GM19035 (cell line): ENCODE results near the gene C11orf71.

ENCODE experiments used
- ATAC-seq: cut with Tn5 transposase; IDR thresholded peaks from one replicate; pipeline ENCODE4 v1.9.1; 2021; ENCODE audit not compliant: unreplicated experiment

C11orf71 gene

GRCh38 chr11:114399490-114400215 is 658 bp downstream of the C11orf71 start:
- ATAC-seq: peak; percentile 23

- ATAC-seq: no peak
Measured at GRCh38 chr11:114398303-114398920, 1.9 kb downstream of the C11orf71 start.

- ATAC-seq: no peak
Measured at GRCh38 chr11:114397349-114397982, 2.8 kb downstream of the C11orf71 start.

- ATAC-seq: no peak
Measured at GRCh38 chr11:114396916-114397315, 3.4 kb downstream of the C11orf71 start.

GRCh38 chr11:114395736-114396135 is 4.6 kb downstream of the C11orf71 start:
- no peak for ATAC-seq

GRCh38 chr11:114392735-114393667 is 7.3 kb downstream of the C11orf71 start:
- ATAC-seq: no peak

- ATAC-seq: no peak
Measured at GRCh38 chr11:114386545-114386944, 13.8 kb downstream of the C11orf71 start.

- ATAC-seq: no peak
Measured at GRCh38 chr11:114386131-114386530, 14.2 kb downstream of the C11orf71 start.

- ATAC-seq: no peak
Measured at GRCh38 chr11:114384487-114384886, 15.8 kb downstream of the C11orf71 start.

- no peak for ATAC-seq
Measured at GRCh38 chr11:114382509-114382908, 17.8 kb downstream of the C11orf71 start.

GRCh38 chr11:114379394-114380069 is 20.8 kb downstream of the C11orf71 start:
- no peak for ATAC-seq

GRCh38 chr11:114377612-114378267 is 22.6 kb downstream of the C11orf71 start:
- ATAC-seq: no peak

- no peak for ATAC-seq
Measured at GRCh38 chr11:114375052-114375451, 25.3 kb downstream of the C11orf71 start.

- ATAC-seq: no peak
Measured at GRCh38 chr11:114368918-114369680, 31.2 kb downstream of the C11orf71 start.

- no peak for ATAC-seq
Measured at GRCh38 chr11:114367244-114367957, 32.9 kb downstream of the C11orf71 start.

GRCh38 chr11:114366331-114367243 is 33.7 kb downstream of the C11orf71 start:
- ATAC-seq: no peak

- no peak for ATAC-seq
Measured at GRCh38 chr11:114362958-114363357, 37.4 kb downstream of the C11orf71 start.

- no peak for ATAC-seq
Measured at GRCh38 chr11:114362326-114362725, 38.0 kb downstream of the C11orf71 start.
